Activated naive CD4-positive, alpha-beta T cell treated with anti-CD3 and anti-CD28 coated beads, Interleukin-2, amount 50 U/mL, for 24 hours (primary cell): ENCODE data around the gene CST7.

Source experiments
- H3K27ac Mint-ChIP-seq: one replicate; pipeline ENCODE4 v1.8.0; 2021; ENCODE audit warnings: mild to moderate bottlenecking, mixed read lengths
- H3K27me3 Mint-ChIP-seq: one replicate; pipeline ENCODE4 v1.8.0; 2021; ENCODE audit warnings: mixed read lengths
- H3K36me3 Mint-ChIP-seq: one replicate; pipeline ENCODE4 v1.8.0; 2021; ENCODE audit warnings: mixed read lengths
- H3K4me1 Mint-ChIP-seq: one replicate; pipeline ENCODE4 v1.8.0; 2021; ENCODE audit warnings: mixed read lengths
- H3K4me3 Mint-ChIP-seq: one replicate; pipeline ENCODE4 v1.8.0; 2021; ENCODE audit warnings: mild to moderate bottlenecking, mixed read lengths
- H3K9me3 Mint-ChIP-seq: one replicate; pipeline ENCODE4 v1.8.0; 2021; ENCODE audit warnings: mixed read lengths

CST7 gene

GRCh38 chr20:24953621-24954133 is 4.6 kb downstream of the CST7 start:
- H3K27ac Mint-ChIP-seq, result no peak overlapping the region
- H3K9me3 Mint-ChIP-seq, result no peaks in the 10 kb centered on the region
- H3K27me3 Mint-ChIP-seq, result no peaks in the 10 kb centered on the region
- H3K4me3 Mint-ChIP-seq, result peak overlapping the region; percentile 33
- H3K36me3 Mint-ChIP-seq, result no peaks in the 10 kb centered on the region
- peaks cover 27% of the 10 kb centered on the region for H3K4me1 Mint-ChIP-seq

- H3K9me3 Mint-ChIP-seq, result no peaks in the 10 kb centered on the region
- peaks cover 23% of the 10 kb centered on the region for H3K4me1 Mint-ChIP-seq
- H3K27me3 Mint-ChIP-seq, result no peaks in the 10 kb centered on the region
- H3K27ac Mint-ChIP-seq, result no peak overlapping the region
- no peak overlapping the region for H3K4me3 Mint-ChIP-seq
- H3K36me3 Mint-ChIP-seq, result no peaks in the 10 kb centered on the region
Observed at GRCh38 chr20:24954151-24954550, 5.1 kb downstream of the CST7 start.

GRCh38 chr20:24954566-24954965 is 5.5 kb downstream of the CST7 start:
- no peak overlapping the region for H3K4me3 Mint-ChIP-seq
- no peaks in the 10 kb centered on the region for H3K27me3 Mint-ChIP-seq
- H3K4me1 Mint-ChIP-seq, result peaks cover 18% of the 10 kb centered on the region
- no peaks in the 10 kb centered on the region for H3K9me3 Mint-ChIP-seq
- H3K27ac Mint-ChIP-seq, result peak overlapping the region; percentile 35
- H3K36me3 Mint-ChIP-seq, result no peaks in the 10 kb centered on the region

GRCh38 chr20:24955045-24955444 is 6.0 kb downstream of the CST7 start:
- Mint-ChIP-seq H3K27ac (peak overlapping the region; percentile 35), H3K4me3 (peak overlapping the region; percentile 26), H3K36me3 (no peaks in the 10 kb centered on the region), H3K9me3 (no peaks in the 10 kb centered on the region), H3K4me1 (peaks cover 15% of the 10 kb centered on the region), H3K27me3 (no peaks in the 10 kb centered on the region)

- Mint-ChIP-seq H3K27me3 (no peaks in the 10 kb centered on the region), H3K4me3 (no peak overlapping the region), H3K27ac (peak overlapping the region; percentile 74), H3K9me3 (no peaks in the 10 kb centered on the region), H3K36me3 (peaks cover 3% of the 10 kb centered on the region), H3K4me1 (peaks cover 15% of the 10 kb centered on the region)
Observed at GRCh38 chr20:24956001-24956841, 7.2 kb downstream of the CST7 start.

- Mint-ChIP-seq H3K4me1 (peaks cover 15% of the 10 kb centered on the region), H3K36me3 (peaks cover 4% of the 10 kb centered on the region), H3K4me3 (no peak overlapping the region), H3K27me3 (no peaks in the 10 kb centered on the region), H3K9me3 (no peaks in the 10 kb centered on the region), H3K27ac (peak overlapping the region; percentile 17)
Observed at GRCh38 chr20:24957326-24958016, 8.4 kb downstream of the CST7 start.

- no peaks in the 10 kb centered on the region for H3K9me3 Mint-ChIP-seq
- no peak overlapping the region for H3K27ac Mint-ChIP-seq
- no peaks in the 10 kb centered on the region for H3K27me3 Mint-ChIP-seq
- H3K36me3 Mint-ChIP-seq, result peaks cover 8% of the 10 kb centered on the region
- H3K4me1 Mint-ChIP-seq, result peaks cover 14% of the 10 kb centered on the region
- no peak overlapping the region for H3K4me3 Mint-ChIP-seq
Observed at GRCh38 chr20:24958506-24959385, 9.7 kb downstream of the CST7 start.

- no peak overlapping the region for H3K4me3 Mint-ChIP-seq
- no peaks in the 10 kb centered on the region for H3K27me3 Mint-ChIP-seq
- H3K9me3 Mint-ChIP-seq, result no peaks in the 10 kb centered on the region
- no peak overlapping the region for H3K27ac Mint-ChIP-seq
- H3K36me3 Mint-ChIP-seq, result peaks cover 8% of the 10 kb centered on the region
- peaks cover 16% of the 10 kb centered on the region for H3K4me1 Mint-ChIP-seq
Observed at GRCh38 chr20:24959591-24960301, 10.7 kb downstream of the CST7 start.

- H3K36me3 Mint-ChIP-seq, result peaks cover 8% of the 10 kb centered on the region
- peaks cover 11% of the 10 kb centered on the region for H3K4me1 Mint-ChIP-seq
- H3K4me3 Mint-ChIP-seq, result no peak overlapping the region
Observed at GRCh38 chr20:24960302-24960801, 11.3 kb downstream of the CST7 start.

GRCh38 chr20:24960861-24961260 is 11.8 kb downstream of the CST7 start:
- Mint-ChIP-seq H3K9me3 (no peaks in the 10 kb centered on the region), H3K27ac (peak overlapping the region; percentile 4), H3K36me3 (peaks cover 10% of the 10 kb centered on the region), H3K27me3 (no peaks in the 10 kb centered on the region), H3K4me3 (no peak overlapping the region), H3K4me1 (peaks cover 7% of the 10 kb centered on the region)

More at GRCh38 chr20:24960302-24960801, 11.3 kb downstream of the CST7 start:
- no peaks in the 10 kb centered on the region for H3K27me3 Mint-ChIP-seq
- H3K9me3 Mint-ChIP-seq, result no peaks in the 10 kb centered on the region
- H3K27ac Mint-ChIP-seq, result no peak overlapping the region

- peak overlapping the region; percentile 35 for H3K27ac Mint-ChIP-seq
- peaks cover 16% of the 10 kb centered on the region for H3K36me3 Mint-ChIP-seq
- H3K27me3 Mint-ChIP-seq, result no peaks in the 10 kb centered on the region
- peaks cover 7% of the 10 kb centered on the region for H3K4me1 Mint-ChIP-seq
- H3K4me3 Mint-ChIP-seq, result no peak overlapping the region
- H3K9me3 Mint-ChIP-seq, result no peaks in the 10 kb centered on the region
Observed at GRCh38 chr20:24961384-24962181, 12.5 kb downstream of the CST7 start.

- H3K9me3 Mint-ChIP-seq, result no peaks in the 10 kb centered on the region
- H3K27me3 Mint-ChIP-seq, result no peaks in the 10 kb centered on the region
- peaks cover 7% of the 10 kb centered on the region for H3K4me1 Mint-ChIP-seq
- H3K27ac Mint-ChIP-seq, result peak overlapping the region; percentile 35
- H3K36me3 Mint-ChIP-seq, result peaks cover 16% of the 10 kb centered on the region
- no peak overlapping the region for H3K4me3 Mint-ChIP-seq
Observed at GRCh38 chr20:24962182-24962492, 13.1 kb downstream of the CST7 start.

GRCh38 chr20:24962510-24962909 is 13.4 kb downstream of the CST7 start:
- Mint-ChIP-seq H3K36me3 (peaks cover 19% of the 10 kb centered on the region), H3K4me1 (peaks cover 7% of the 10 kb centered on the region), H3K27me3 (no peaks in the 10 kb centered on the region), H3K4me3 (no peak overlapping the region), H3K9me3 (no peaks in the 10 kb centered on the region), H3K27ac (no peak overlapping the region)
